K562 (cell line): ENCODE data around the gene ARAF. TPM values are rescaled to one million over a fixed set of nuclear protein-coding genes. Genes with fewer than 3 reads are reported as not detected.
A peak's percentile ranks its signal among the peaks of the same experiment; 100 is the strongest.

Experiments
- CREB3L1 ChIP-seq: fragments of 450-650 bp; IDR thresholded peaks from 2 replicates; pipeline ENCODE4 v1.6.1; 2014; ENCODE audit warnings: low read depth, mild to moderate bottlenecking, moderate library complexity, borderline replicate concordance
- CXXC5 ChIP-seq: fragments of 250-450 bp; sonication (Bioruptor Pico); IDR thresholded peaks from 2 replicates; pipeline ENCODE4 v1.8.0; 2022; ENCODE audit warnings: inconsistent platforms, mild to moderate bottlenecking, moderate library complexity
- FUS ChIP-seq: fragments of 200-400 bp; formaldehyde crosslinking; optimal IDR thresholded peaks from 2 replicates; pipeline ENCODE3; 2017; ENCODE audit warnings: low read depth, low read length
- HOXB6 ChIP-seq: fragments of 250-450 bp; sonication (Bioruptor Pico); IDR thresholded peaks from 2 replicates; pipeline ENCODE4 v1.5.1; 2022; ENCODE audit warnings: mild to moderate bottlenecking, borderline replicate concordance
- IRF1 ChIP-seq: sonication (generic); formaldehyde crosslinking; IDR thresholded peaks from 2 replicates; pipeline ENCODE4 v1.8.0; 2022; ENCODE audit warnings: missing genetic modification reagents, mild to moderate bottlenecking, borderline replicate concordance
- LARP7 ChIP-seq: fragments of 450-650 bp; IDR thresholded peaks from 2 replicates; pipeline ENCODE4 v1.6.1; 2016
- NEUROD1 ChIP-seq: fragments of 150-350 bp; IDR thresholded peaks from 2 replicates; pipeline ENCODE4 v1.6.1; 2014; ENCODE audit warnings: borderline replicate concordance, low read length, low read depth; ENCODE audit not compliant: partially characterized antibody
- REST ChIP-seq, 2 experiments: fragments of 450-650 bp; formaldehyde crosslinking in 1 of 2; IDR thresholded peaks; 2 replicates each; pipeline versions ENCODE4 v1.4.0 to v1.6.1; 2014 to 2020; ENCODE audit warnings: mild to moderate bottlenecking in 2 of 2, borderline replicate concordance in 1 of 2, low read depth in 1 of 2
- RFX1 ChIP-seq: fragments of 450-650 bp; IDR thresholded peaks from 2 replicates; pipeline ENCODE4 v1.6.1; 2016; ENCODE audit warnings: mild to moderate bottlenecking, moderate library complexity
- ZNF699 ChIP-seq: fragments of 250-450 bp; sonication (Bioruptor Pico); IDR thresholded peaks from 2 replicates; pipeline ENCODE4 v1.8.0; 2021; ENCODE audit warnings: mild to moderate bottlenecking, moderate library complexity; ENCODE audit not compliant: insufficient replicate concordance
- polyA plus RNA-seq, 8 experiments: library from polyadenylated mRNA; depleted of rRNA in 4 of 8; stranded (reverse) in 5 of 8; unstranded in 3 of 8; fragments of >200 nt; fragmentation: Nextera tagmentation in 2 of 8; fragmentation: Illumina TruSeq in 1 of 8; extraction: Ambion mirVana in 2 of 8; extraction: Trizol in 1 of 8; gene quantifications; 2 replicates each; pipeline versions ENCODE4 v1.2.1 to v1.2.3, GENCODE V29; 2011 to 2014; ENCODE audit warnings: inconsistent platforms in 1 of 8, missing spikeins in 1 of 8
- total RNA-seq, 7 experiments: library from RNA; depleted of rRNA in 6 of 7; stranded (reverse); fragments of >200 nt in 6 of 7; fragmentation: Illumina TruSeq in 2 of 7; extraction: Trizol in 2 of 7; gene quantifications; 2 replicates each; pipeline versions ENCODE4 v1.2.1 to v1.2.3, GENCODE V29; 2011 to 2021; ENCODE audit warnings: low replicate concordance in 1 of 7
- TF ChIP-seq, protein P1 (sequence below): fragments of 250-450 bp; sonication (Bioruptor Pico); IDR thresholded peaks from 2 replicates; pipeline ENCODE4 v1.8.0; 2021; ENCODE audit warnings: moderate library complexity, mild to moderate bottlenecking, inconsistent platforms

ARAF gene
- total and polyA plus RNA-seq, 9 of the 15 experiments (the other 6 are each of a cell fraction or from before 2014, with no cell fraction given), result 5.5 to 70.0 (median 29.4) TPM

DNA sequence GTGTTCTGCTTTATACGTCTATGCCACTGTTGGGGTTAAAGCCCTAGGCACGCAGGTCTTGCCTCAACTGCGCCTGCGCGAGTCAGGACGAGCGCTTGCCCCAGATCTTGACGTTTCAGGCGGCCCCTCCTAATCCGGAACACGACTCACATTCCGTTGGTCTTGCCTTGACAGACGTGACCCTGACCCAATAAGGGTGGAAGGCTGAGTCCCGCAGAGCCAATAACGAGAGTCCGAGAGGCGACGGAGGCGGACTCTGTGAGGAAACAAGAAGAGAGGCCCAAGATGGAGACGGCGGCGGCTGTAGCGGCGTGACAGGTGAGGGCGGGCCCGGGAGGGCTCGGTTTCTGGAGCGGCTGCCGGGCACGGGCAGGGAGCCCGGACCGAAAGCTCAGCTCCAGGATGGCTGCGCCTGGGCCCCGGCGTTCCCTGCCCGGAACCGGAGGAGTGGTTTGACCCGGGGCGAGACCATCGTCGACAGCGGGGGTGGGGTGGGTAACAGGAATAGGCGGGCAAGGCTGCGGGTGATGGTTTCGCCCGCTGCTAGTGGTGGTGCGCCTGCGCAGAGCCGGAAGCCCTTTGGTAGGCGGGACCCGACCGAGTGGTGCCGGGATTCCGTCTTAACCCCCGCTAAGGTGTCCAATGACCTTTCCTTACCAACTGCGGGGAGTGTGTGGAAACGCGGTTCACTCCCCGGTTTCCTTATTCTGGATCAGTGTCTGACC, at the start of gene ARAF (continued):
- TF ChIP-seq NEUROD1 (peak; percentile 80), IRF1 (no peak), CXXC5 (peak; percentile 40), REST (IDR thresholded peaks at IDR 0.05; ENCODE audit: borderline replicate concordance) (no peak), REST (CRISPR knock-in tag; IDR thresholded peaks at IDR 0.05; ENCODE audit: low read depth) (0 out of 2 replicates have a peak, but pooled peaks have one; percentile 22), ZNF699 (CRISPR knock-in tag) (no peak), LARP7 (no peak), RFX1 (no peak), CREB3L1 (no peak; the same call in 1 of the 2 replicates), HOXB6 (CRISPR knock-in tag) (no peak), FUS (no peak)
- TF ChIP-seq, protein P1, sequence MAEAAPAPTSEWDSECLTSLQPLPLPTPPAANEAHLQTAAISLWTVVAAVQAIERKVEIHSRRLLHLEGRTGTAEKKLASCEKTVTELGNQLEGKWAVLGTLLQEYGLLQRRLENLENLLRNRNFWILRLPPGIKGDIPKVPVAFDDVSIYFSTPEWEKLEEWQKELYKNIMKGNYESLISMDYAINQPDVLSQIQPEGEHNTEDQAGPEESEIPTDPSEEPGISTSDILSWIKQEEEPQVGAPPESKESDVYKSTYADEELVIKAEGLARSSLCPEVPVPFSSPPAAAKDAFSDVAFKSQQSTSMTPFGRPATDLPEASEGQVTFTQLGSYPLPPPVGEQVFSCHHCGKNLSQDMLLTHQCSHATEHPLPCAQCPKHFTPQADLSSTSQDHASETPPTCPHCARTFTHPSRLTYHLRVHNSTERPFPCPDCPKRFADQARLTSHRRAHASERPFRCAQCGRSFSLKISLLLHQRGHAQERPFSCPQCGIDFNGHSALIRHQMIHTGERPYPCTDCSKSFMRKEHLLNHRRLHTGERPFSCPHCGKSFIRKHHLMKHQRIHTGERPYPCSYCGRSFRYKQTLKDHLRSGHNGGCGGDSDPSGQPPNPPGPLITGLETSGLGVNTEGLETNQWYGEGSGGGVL (CRISPR knock-in tag), result no peak
